ENCODE data around the gene RNASEH2A. TPM values are rescaled to one million over a fixed set of nuclear protein-coding genes. Genes with fewer than 3 reads are reported as not detected.

The RNASEH2A gene
- total RNA-seq, 4 donors from 2014 or later, result 12.3 to 15.4 (median 14.0) TPM

- no peaks in the 10 kb centered on the region for H3K36me3 ChIP-seq
- no peaks in the 10 kb centered on the region for H3K9me3 ChIP-seq
- TF ChIP-seq CTCF (IDR thresholded peaks at IDR 0.05) (no peak), POLR2AphosphoS5 (IDR thresholded peaks at IDR 0.05) (no peak), POLR2A (IDR thresholded peaks at IDR 0.05) (no peak), EP300 (IDR thresholded peaks at IDR 0.05) (no peak)
- H3K27ac ChIP-seq, result no peak overlapping the region
- WGBS, result 78% methylated on average over 4 of the region's 4 CpGs
- DNase-seq (ENCODE audit: low spot score in 2 of 2), result no peak
- peaks cover 39% of the 10 kb centered on the region for H3K4me1 ChIP-seq
- H3K4me3 ChIP-seq, result no peak overlapping the region
- H3K27me3 ChIP-seq, result peaks cover 99% of the 10 kb centered on the region
Measured at GRCh38 chr19:12837225-12837624, 30.8 kb downstream of the RNASEH2A start.

- H3K4me3 ChIP-seq, result peak within 1 kb of the TSS; percentile 42
- H3K27me3 ChIP-seq, result peaks cover 99% of the 10 kb centered on the region
- no peaks in the 10 kb centered on the region for H3K36me3 ChIP-seq
- no peaks in the 10 kb centered on the region for H3K9me3 ChIP-seq
- under 1% methylated on average over 34 of the region's 69 CpGs for WGBS
- TF ChIP-seq CTCF (IDR thresholded peaks at IDR 0.05), result peak; percentile 10 to 73
- no peak for TF ChIP-seq EP300 (IDR thresholded peaks at IDR 0.05)
- no peak for DNase-seq (ENCODE audit: low spot score in 2 of 2)
- H3K4me1 ChIP-seq, result peaks cover 29% of the 10 kb centered on the region
- no peak within 1 kb of the TSS for H3K27ac ChIP-seq
Measured at GRCh38 chr19:12838182-12838885, 31.9 kb downstream of the RNASEH2A start, which contains the start of gene MAST1. Gene MAST1 (plus strand): TSS chr19:12838515. CDS start chr19:12838573, 58 bp downstream.

- peak overlapping the region; percentile 42 for H3K4me3 ChIP-seq
- no peak for TF ChIP-seq CTCF (IDR thresholded peaks at IDR 0.05)
- no peak for TF ChIP-seq POLR2AphosphoS5 (IDR thresholded peaks at IDR 0.05)
- TF ChIP-seq EP300 (IDR thresholded peaks at IDR 0.05), result no peak
- no peak for TF ChIP-seq POLR2A (IDR thresholded peaks at IDR 0.05)
- WGBS, result 28% methylated on average over 15 of the region's 21 CpGs
- H3K27ac ChIP-seq, result no peak overlapping the region
- no peaks in the 10 kb centered on the region for H3K9me3 ChIP-seq
- peaks cover 21% of the 10 kb centered on the region for H3K4me1 ChIP-seq
- peaks cover 99% of the 10 kb centered on the region for H3K27me3 ChIP-seq
- no peak for DNase-seq (ENCODE audit: low spot score in 2 of 2)
- no peaks in the 10 kb centered on the region for H3K36me3 ChIP-seq
Measured at GRCh38 chr19:12838886-12839756, 32.7 kb downstream of the RNASEH2A start.

DNA sequence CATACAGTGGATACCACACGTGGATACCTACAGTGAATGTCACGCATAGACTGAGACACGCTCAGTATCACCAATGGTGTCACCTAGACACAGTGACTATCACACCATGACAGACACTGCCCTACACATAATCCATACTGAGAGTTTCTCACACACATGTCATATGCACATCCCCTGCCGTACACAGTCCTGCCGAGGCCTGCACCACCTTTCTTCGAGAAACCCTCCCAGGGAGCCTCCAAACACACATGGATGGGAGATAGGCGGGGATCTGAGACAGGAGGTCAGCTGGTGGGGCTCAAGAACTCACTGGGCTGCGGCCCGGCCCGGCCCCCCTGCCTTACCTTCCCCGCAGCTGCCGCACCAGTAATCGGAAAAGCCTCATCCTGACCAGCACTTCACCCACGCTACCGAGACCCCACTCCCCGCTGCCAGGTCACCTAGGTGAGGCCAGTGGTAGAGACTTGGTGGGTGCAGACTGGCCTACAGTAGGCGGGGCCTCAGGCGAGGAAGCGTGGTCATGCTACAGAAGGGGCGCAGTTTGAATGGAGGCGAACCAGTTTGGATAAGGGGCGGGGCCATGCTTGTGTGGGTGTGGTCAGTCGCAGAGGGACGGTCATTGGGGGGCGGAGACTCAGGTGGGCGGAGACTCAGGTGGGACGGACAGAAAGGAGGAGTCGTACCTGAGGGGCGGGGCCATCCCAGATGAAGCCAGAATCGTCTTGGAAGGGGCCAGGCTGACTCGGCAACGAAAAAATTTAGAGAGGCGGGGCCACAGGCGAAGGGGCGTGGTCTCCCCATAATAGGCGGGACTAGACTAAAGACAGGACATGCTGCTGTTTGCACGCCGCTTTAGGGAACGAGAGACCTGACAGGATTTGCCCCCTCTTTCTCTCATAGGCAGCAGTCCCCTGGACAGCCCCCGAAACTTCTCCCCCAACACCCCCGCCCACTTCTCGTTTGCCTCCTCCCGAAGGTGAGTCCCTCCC, 34.0 kb downstream of the RNASEH2A start:
- Histone ChIP-seq H3K4me3 (peak overlapping the region; percentile 24), H3K36me3 (no peaks in the 10 kb centered on the region)
- 16% methylated on average over 35 of the region's 43 CpGs for WGBS

More for the DNA sequence above, 34.0 kb downstream of the RNASEH2A start:
- peak in 1 of 2 donors; percentile 68 for DNase-seq (ENCODE audit: low spot score in 2 of 2)
- peaks cover 19% of the 10 kb centered on the region for H3K4me1 ChIP-seq
- H3K27ac ChIP-seq, result no peak overlapping the region
- no peaks in the 10 kb centered on the region for H3K9me3 ChIP-seq
- peaks cover 91% of the 10 kb centered on the region for H3K27me3 ChIP-seq
- no peak for TF ChIP-seq CTCF (IDR thresholded peaks at IDR 0.05)
- no peak for TF ChIP-seq POLR2A (IDR thresholded peaks at IDR 0.05)
- TF ChIP-seq POLR2AphosphoS5 (IDR thresholded peaks at IDR 0.05), result no peak
- no peak for TF ChIP-seq EP300 (IDR thresholded peaks at IDR 0.05)
